ENCODE measurements around the gene KCNQ1OT1. TPM values are rescaled to one million over a fixed set of nuclear protein-coding genes. Genes with fewer than 3 reads are reported as not detected.

KCNQ1OT1 gene
- total RNA-seq, 1 donor: 5.1 TPM

GRCh38 chr11:2581931-2582350 is 117.9 kb downstream of the KCNQ1OT1 start:
- no peak overlapping the region for H3K27ac ChIP-seq (ENCODE audit: low read depth, low read length)
- no peaks in the 10 kb centered on the region for H3K36me3 ChIP-seq (ENCODE audit: insufficient read depth, low read length)
- no peaks in the 10 kb centered on the region for H3K9me3 ChIP-seq (ENCODE audit: low read depth, low read length)
- TF ChIP-seq, protein P1, sequence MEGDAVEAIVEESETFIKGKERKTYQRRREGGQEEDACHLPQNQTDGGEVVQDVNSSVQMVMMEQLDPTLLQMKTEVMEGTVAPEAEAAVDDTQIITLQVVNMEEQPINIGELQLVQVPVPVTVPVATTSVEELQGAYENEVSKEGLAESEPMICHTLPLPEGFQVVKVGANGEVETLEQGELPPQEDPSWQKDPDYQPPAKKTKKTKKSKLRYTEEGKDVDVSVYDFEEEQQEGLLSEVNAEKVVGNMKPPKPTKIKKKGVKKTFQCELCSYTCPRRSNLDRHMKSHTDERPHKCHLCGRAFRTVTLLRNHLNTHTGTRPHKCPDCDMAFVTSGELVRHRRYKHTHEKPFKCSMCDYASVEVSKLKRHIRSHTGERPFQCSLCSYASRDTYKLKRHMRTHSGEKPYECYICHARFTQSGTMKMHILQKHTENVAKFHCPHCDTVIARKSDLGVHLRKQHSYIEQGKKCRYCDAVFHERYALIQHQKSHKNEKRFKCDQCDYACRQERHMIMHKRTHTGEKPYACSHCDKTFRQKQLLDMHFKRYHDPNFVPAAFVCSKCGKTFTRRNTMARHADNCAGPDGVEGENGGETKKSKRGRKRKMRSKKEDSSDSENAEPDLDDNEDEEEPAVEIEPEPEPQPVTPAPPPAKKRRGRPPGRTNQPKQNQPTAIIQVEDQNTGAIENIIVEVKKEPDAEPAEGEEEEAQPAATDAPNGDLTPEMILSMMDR (IDR thresholded peaks at IDR 0.05; ENCODE audit: extremely low read depth, low read depth, low read length): no peak
- H3K4me2 ChIP-seq (ENCODE audit: insufficient read depth, low read length): no peak overlapping the region
- no peak overlapping the region for H3K4me3 ChIP-seq (ENCODE audit: insufficient read depth, low read length)
- no peaks in the 10 kb centered on the region for H3K79me2 ChIP-seq (ENCODE audit: insufficient read depth, low read length)
- no peaks in the 10 kb centered on the region for H4K20me1 ChIP-seq (ENCODE audit: insufficient read depth, low read length)
- no peak overlapping the region for H2AFZ ChIP-seq (ENCODE audit: low read length)
- DNase-seq (ENCODE audit: insufficient read length, low spot score, missing footprints): no peak
- H3K27me3 ChIP-seq (ENCODE audit: insufficient read depth, low read length): no peaks in the 10 kb centered on the region
- H3K4me1 ChIP-seq (ENCODE audit: insufficient read depth, low read length): no peaks in the 10 kb centered on the region

DNA sequence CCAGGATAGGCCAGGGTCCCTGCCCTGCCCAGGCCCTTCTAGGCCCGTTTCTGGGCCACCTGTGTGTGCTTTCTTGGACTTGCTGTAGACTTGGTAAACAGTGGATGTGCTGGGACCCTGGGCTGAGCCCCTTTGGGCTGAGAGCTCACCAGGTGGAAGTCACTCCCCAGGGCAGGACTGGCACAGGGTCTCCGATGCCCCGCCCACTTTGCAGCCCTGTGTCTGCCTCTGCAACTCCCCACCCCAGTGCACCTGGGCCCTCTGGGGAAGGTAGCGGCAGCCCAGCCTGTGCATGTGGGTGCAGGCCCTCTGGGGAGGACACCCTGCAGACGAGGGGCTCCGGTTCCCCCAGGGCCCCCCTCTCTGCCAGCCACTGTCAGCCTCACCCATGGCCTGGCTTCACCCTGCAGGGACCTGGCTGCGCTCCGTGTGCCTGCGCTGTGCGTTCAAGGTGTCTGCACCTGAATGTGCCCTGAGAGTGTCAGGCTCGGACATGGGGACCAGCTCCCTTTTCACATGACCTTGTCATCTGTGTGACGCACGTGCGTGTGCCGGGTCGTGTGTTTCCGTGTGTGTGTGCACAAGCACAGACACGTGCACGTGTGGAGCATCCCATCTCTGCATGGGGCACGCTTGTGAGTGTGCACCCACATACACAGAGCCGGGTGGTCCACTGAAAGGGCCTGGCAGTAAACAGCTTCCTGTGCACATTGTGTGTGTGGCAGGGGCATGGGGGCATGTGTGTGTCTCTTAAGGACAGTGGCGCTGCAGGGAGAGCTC is 118.5 kb downstream of the KCNQ1OT1 start:
- Histone ChIP-seq H3K36me3 (ENCODE audit: insufficient read depth, low read length) (no peaks in the 10 kb centered on the region), H2AFZ (ENCODE audit: low read length) (no peak overlapping the region), H3K79me2 (ENCODE audit: insufficient read depth, low read length) (no peaks in the 10 kb centered on the region), H3K27me3 (ENCODE audit: insufficient read depth, low read length) (no peaks in the 10 kb centered on the region), H3K4me2 (ENCODE audit: insufficient read depth, low read length) (no peak overlapping the region), H4K20me1 (ENCODE audit: insufficient read depth, low read length) (no peaks in the 10 kb centered on the region), H3K27ac (ENCODE audit: low read depth, low read length) (no peak overlapping the region), H3K9me3 (ENCODE audit: low read depth, low read length) (no peaks in the 10 kb centered on the region), H3K4me1 (ENCODE audit: insufficient read depth, low read length) (no peaks in the 10 kb centered on the region), H3K4me3 (ENCODE audit: insufficient read depth, low read length) (no peak overlapping the region)
- DNase-seq (ENCODE audit: insufficient read length, low spot score, missing footprints): peak; percentile 54
- TF ChIP-seq, protein P1 (IDR thresholded peaks at IDR 0.05; ENCODE audit: extremely low read depth, low read depth, low read length): no peak

DNA sequence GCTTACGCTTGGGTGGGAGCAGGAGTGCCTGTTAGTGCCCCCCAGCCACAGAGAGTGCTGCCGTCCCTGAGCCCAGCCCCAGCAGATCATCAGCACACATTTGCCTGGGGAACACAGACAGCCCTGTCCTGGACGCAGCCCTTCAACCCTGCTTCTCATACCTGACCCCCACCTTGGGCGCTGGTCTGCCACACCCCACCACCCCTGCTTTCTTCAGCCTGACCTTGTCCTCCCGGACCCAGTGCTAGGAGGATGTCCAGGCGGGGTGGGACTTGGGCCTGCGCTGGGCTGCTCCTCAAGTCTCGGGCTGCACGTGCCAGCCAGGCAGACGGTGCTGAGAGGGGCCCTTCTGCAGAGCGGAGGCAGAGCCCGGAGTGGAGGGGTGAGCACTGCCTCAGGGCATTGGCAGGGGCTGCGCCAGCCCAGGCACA is 119.2 kb downstream of the KCNQ1OT1 start:
- TF ChIP-seq, protein P1 (IDR thresholded peaks at IDR 0.05; ENCODE audit: extremely low read depth, low read depth, low read length): no peak
- Histone ChIP-seq H3K4me2 (ENCODE audit: insufficient read depth, low read length) (no peak overlapping the region), H3K4me3 (ENCODE audit: insufficient read depth, low read length) (no peak overlapping the region), H3K27ac (ENCODE audit: low read depth, low read length) (no peak overlapping the region), H3K9me3 (ENCODE audit: low read depth, low read length) (no peaks in the 10 kb centered on the region), H3K79me2 (ENCODE audit: insufficient read depth, low read length) (no peaks in the 10 kb centered on the region), H3K27me3 (ENCODE audit: insufficient read depth, low read length) (no peaks in the 10 kb centered on the region), H2AFZ (ENCODE audit: low read length) (no peak overlapping the region), H4K20me1 (ENCODE audit: insufficient read depth, low read length) (no peaks in the 10 kb centered on the region), H3K4me1 (ENCODE audit: insufficient read depth, low read length) (no peaks in the 10 kb centered on the region), H3K36me3 (ENCODE audit: insufficient read depth, low read length) (no peaks in the 10 kb centered on the region)
- peak; percentile 63 for DNase-seq (ENCODE audit: insufficient read length, low spot score, missing footprints)

- DNase-seq (ENCODE audit: insufficient read length, low spot score, missing footprints): peak; percentile 74
- no peaks in the 10 kb centered on the region for H4K20me1 ChIP-seq (ENCODE audit: insufficient read depth, low read length)
- no peaks in the 10 kb centered on the region for H3K4me1 ChIP-seq (ENCODE audit: insufficient read depth, low read length)
- no peaks in the 10 kb centered on the region for H3K27me3 ChIP-seq (ENCODE audit: insufficient read depth, low read length)
- TF ChIP-seq, protein P1 (IDR thresholded peaks at IDR 0.05; ENCODE audit: extremely low read depth, low read depth, low read length): no peak
- H3K36me3 ChIP-seq (ENCODE audit: insufficient read depth, low read length): no peaks in the 10 kb centered on the region
- H2AFZ ChIP-seq (ENCODE audit: low read length): no peak overlapping the region
- no peaks in the 10 kb centered on the region for H3K79me2 ChIP-seq (ENCODE audit: insufficient read depth, low read length)
- H3K4me3 ChIP-seq (ENCODE audit: insufficient read depth, low read length): no peak overlapping the region
- no peak overlapping the region for H3K27ac ChIP-seq (ENCODE audit: low read depth, low read length)
- no peaks in the 10 kb centered on the region for H3K9me3 ChIP-seq (ENCODE audit: low read depth, low read length)
- no peak overlapping the region for H3K4me2 ChIP-seq (ENCODE audit: insufficient read depth, low read length)
Measured at GRCh38 chr11:2580061-2580421, 119.8 kb downstream of the KCNQ1OT1 start.

All from osteoblast (primary cell).